Measurements from ENCODE around the gene TAPBPL.
"Not testable (repeated sequence)": the region's sequence is repeated elsewhere in the genome, so short reads cannot be mapped to it uniquely, and the experiment has no call there.

The TAPBPL gene

GRCh38 chr12:6451348-6452244 is at the start of gene TAPBPL:
Gene TAPBPL (plus strand): TSS chr12:6452042. CDS start chr12:6452249, 207 bp downstream.
- DNase-seq (ENCODE audit: low spot score): peak; percentile 94

- no peak for DNase-seq (ENCODE audit: low spot score)
Measured at GRCh38 chr12:6404390-6404789, 47.5 kb upstream of the TAPBPL start.

- no peak for DNase-seq (ENCODE audit: low spot score)
Measured at GRCh38 chr12:6405963-6406362, 45.9 kb upstream of the TAPBPL start.

GRCh38 chr12:6407236-6407954 is 44.4 kb upstream of the TAPBPL start:
- DNase-seq (ENCODE audit: low spot score): no peak

- no peak for DNase-seq (ENCODE audit: low spot score)
Measured at GRCh38 chr12:6416596-6416995, 35.2 kb upstream of the TAPBPL start.

- no peak for DNase-seq (ENCODE audit: low spot score)
Measured at GRCh38 chr12:6418796-6419195, 33.0 kb upstream of the TAPBPL start.

- no peak for DNase-seq (ENCODE audit: low spot score)
Measured at GRCh38 chr12:6420364-6420763, 31.5 kb upstream of the TAPBPL start.

GRCh38 chr12:6423267-6424007 is 28.4 kb upstream of the TAPBPL start:
- peak; percentile 95 for DNase-seq (ENCODE audit: low spot score)

- no peak for DNase-seq (ENCODE audit: low spot score)
Measured at GRCh38 chr12:6424008-6424347, 27.9 kb upstream of the TAPBPL start.

- no peak for DNase-seq (ENCODE audit: low spot score)
Measured at GRCh38 chr12:6424866-6425265, 27.0 kb upstream of the TAPBPL start.

GRCh38 chr12:6425590-6426531 is 26.0 kb upstream of the TAPBPL start:
- no peak for DNase-seq (ENCODE audit: low spot score)

GRCh38 chr12:6426882-6427671 is 24.8 kb upstream of the TAPBPL start:
- no peak for DNase-seq (ENCODE audit: low spot score)

- DNase-seq (ENCODE audit: low spot score): not testable (repeated sequence)
Measured at GRCh38 chr12:6427796-6428195, 24.0 kb upstream of the TAPBPL start.

GRCh38 chr12:6428326-6428725 is 23.5 kb upstream of the TAPBPL start:
- no peak for DNase-seq (ENCODE audit: low spot score)

- peak; percentile 95 for DNase-seq (ENCODE audit: low spot score)
Measured at GRCh38 chr12:6430124-6430989, 21.5 kb upstream of the TAPBPL start.

- no peak for DNase-seq (ENCODE audit: low spot score)
Measured at GRCh38 chr12:6432991-6433390, 18.9 kb upstream of the TAPBPL start.

- no peak for DNase-seq (ENCODE audit: low spot score)
Measured at GRCh38 chr12:6434205-6435140, 17.4 kb upstream of the TAPBPL start.

GRCh38 chr12:6435961-6436715 is 15.7 kb upstream of the TAPBPL start:
- DNase-seq (ENCODE audit: low spot score): no peak
